B cell (primary cell): ENCODE data around the gene FSIP1. TPM values are rescaled to one million over a fixed set of nuclear protein-coding genes. Genes with fewer than 3 reads are reported as not detected.

Source experiments
- ATAC-seq: fragments of 200-7000 bp; cut with Tn5 transposase; one replicate; pipeline ENCODE4 v1.10.0; 2021; ENCODE audit warnings: low read depth, mild to moderate bottlenecking, moderate number of reproducible peaks, moderate library complexity
- CTCF ChIA-PET: fragments of 350-600 bp; sonication (Branson Sonifier 250); formaldehyde crosslinking; loops from one replicate; lab custom pipeline; 2021; ENCODE audit warnings: antibody characterized with exemption, inconsistent platforms; lab: Charles Lee
- POLR2A ChIA-PET: fragments of 350-600 bp; sonication (Branson Sonifier 250); formaldehyde crosslinking; loops from one replicate; lab custom pipeline; 2021; ENCODE audit warnings: antibody characterized with exemption; lab: Charles Lee
- DNase-seq: peaks from one replicate; pipeline ENCODE4 v3.0.0; 2013
- H2AFZ ChIP-seq: 2 replicates; pipeline ENCODE4 v1.6.1; 2012; ENCODE audit warnings: mild to moderate bottlenecking, low read depth, low read length; ENCODE audit not compliant: insufficient read depth, poor library complexity, severe bottlenecking
- H3K27ac ChIP-seq, 2 donors: 1 replicate in 1 of 2; 2 replicates in 1 of 2; pipeline ENCODE4 v1.5.1; 2012 to 2013; ENCODE audit warnings: low read length in 2 of 2, mild to moderate bottlenecking in 2 of 2, moderate library complexity in 1 of 2
- H3K27me3 ChIP-seq, 4 experiments: fragments of 200-600 bp in 1 of 4; sonication (generic) in 1 of 4; replicated peaks in 1 of 4; 1 replicate in 2 of 4; 2 replicates in 2 of 4; pipeline versions ENCODE4 v1.6.1 to v1.7.0; 2013 to 2016; ENCODE audit warnings: low read length in 3 of 4, mild to moderate bottlenecking in 2 of 4, mixed read lengths in 1 of 4, moderate library complexity in 1 of 4; ENCODE audit not compliant: insufficient read depth in 4 of 4, control insufficient read depth in 3 of 4; ENCODE audit errors: control extremely low read depth in 1 of 4
- H3K36me3 ChIP-seq, 2 experiments: replicated peaks in 1 of 2; 1 replicate in 1 of 2; 2 replicates in 1 of 2; pipeline versions ENCODE4 v1.6.1 to v1.7.1; 2013; ENCODE audit warnings: low read length in 1 of 2; ENCODE audit not compliant: insufficient read depth in 2 of 2, control insufficient read depth in 1 of 2; ENCODE audit errors: control extremely low read depth in 1 of 2, extremely low read depth in 1 of 2
- H3K4me1 ChIP-seq, 2 donors: fragments of 200-600 bp in 1 of 2; sonication (generic) in 1 of 2; 1 replicate in 1 of 2; 2 replicates in 1 of 2; pipeline versions ENCODE4 v1.5.1 to v1.6.1; 2013 to 2017; ENCODE audit warnings: low read length in 2 of 2; ENCODE audit not compliant: control insufficient read depth in 2 of 2, insufficient read depth in 2 of 2
- H3K4me2 ChIP-seq: replicated peaks from 2 replicates; pipeline ENCODE3; 2012; ENCODE audit warnings: mild to moderate bottlenecking, low read depth, low read length; ENCODE audit not compliant: poor library complexity, severe bottlenecking
- H3K4me3 ChIP-seq, 5 experiments: fragments of 200-600 bp in 1 of 5; sonication (generic) in 1 of 5; 1 replicate in 3 of 5; 2 replicates in 2 of 5; pipeline versions ENCODE4 v1.5.1 to v1.7.0; 2011 to 2016; ENCODE audit warnings: low read length in 4 of 5, mild to moderate bottlenecking in 4 of 5, low read depth in 2 of 5, control low read depth in 1 of 5, moderate library complexity in 1 of 5; ENCODE audit not compliant: insufficient read depth in 1 of 5; ENCODE audit errors: control extremely low read depth in 1 of 5, extremely low read depth in 1 of 5
- H3K79me2 ChIP-seq: fragments of 200-600 bp; sonication (generic); one replicate; pipeline ENCODE4 v1.6.0; 2016; ENCODE audit warnings: low read length; ENCODE audit not compliant: control insufficient read depth, insufficient read depth
- H3K9ac ChIP-seq: fragments of 200-600 bp; sonication (generic); 2 replicates; pipeline ENCODE4 v1.6.1; 2017; ENCODE audit warnings: mild to moderate bottlenecking, low read length, moderate library complexity
- H3K9me3 ChIP-seq, 3 donors: one replicate each; pipeline versions ENCODE4 v1.6.1 to v1.7.1; 2013; ENCODE audit warnings: low read length in 2 of 3; ENCODE audit not compliant: control insufficient read depth in 2 of 3, insufficient read depth in 1 of 3; ENCODE audit errors: control extremely low read depth in 1 of 3
- H4K20me1 ChIP-seq: 2 replicates; pipeline ENCODE4 v1.6.0; 2012; ENCODE audit warnings: mild to moderate bottlenecking, low read length; ENCODE audit not compliant: insufficient read depth, control insufficient read depth, poor library complexity, severe bottlenecking
- H3K27ac Mint-ChIP-seq: one replicate; pipeline ENCODE4 v1.8.0; 2021; ENCODE audit warnings: mixed read lengths
- H3K27me3 Mint-ChIP-seq: one replicate; pipeline ENCODE4 v1.8.0; 2021; ENCODE audit warnings: mixed read lengths
- H3K4me1 Mint-ChIP-seq: one replicate; pipeline ENCODE4 v1.8.0; 2021; ENCODE audit warnings: mixed read lengths
- H3K4me3 Mint-ChIP-seq: one replicate; pipeline ENCODE4 v1.8.0; 2021; ENCODE audit warnings: mixed read lengths
- H3K9me3 Mint-ChIP-seq: one replicate; pipeline ENCODE4 v1.8.0; 2022; ENCODE audit warnings: mixed read lengths; ENCODE audit not compliant: insufficient read depth
- CTCF ChIP-seq: fragments of 200-600 bp; IDR thresholded peaks from one replicate; pipeline ENCODE4 v1.8.0; 2022; ENCODE audit warnings: antibody characterized with exemption, mild to moderate bottlenecking
- EZH2 ChIP-seq: IDR thresholded peaks from 2 replicates; pipeline ENCODE4 v1.6.1; 2012; ENCODE audit warnings: borderline replicate concordance, low read depth, mild to moderate bottlenecking, moderate library complexity, low read length; ENCODE audit not compliant: insufficient read depth, poor library complexity, severe bottlenecking
- WGBS: methylation state at CpG from one replicate; pipeline ENCODE4 v1.1.5; 2013; ENCODE audit warnings: missing lambda C conversion rate; ENCODE audit not compliant: insufficient coverage; 5-methylcytosine and 5-hydroxymethylcytosine counted together
- intact Hi-C: fragments of 100-400 bp; cut with micrococcal nuclease; formaldehyde crosslinking; loops from one replicate; pipeline ENCODE4 v1.10.0; 2022
- polyA plus RNA-seq: library from polyadenylated mRNA; depleted of rRNA; stranded (reverse); fragments of >200 nt; gene quantifications from 2 replicates; pipeline ENCODE4 v1.2.3, GENCODE V29; 2012
- total RNA-seq, 2 donors: library from RNA; stranded (reverse); fragments of 120-200 nt in 1 of 2; gene quantifications; 1 replicate in 1 of 2; 2 replicates in 1 of 2; pipeline versions ENCODE4 v1.2.3 to v1.2.4, GENCODE V29; 2013 to 2022

Gene FSIP1
- total and polyA plus RNA-seq, 2 donors (not counting 1 experiment from before 2014, with no cell fraction given) = 0.19 to 0.49 TPM

GRCh38 chr15:39777496-39777895 is 5.1 kb downstream of the FSIP1 start:
- H3K4me3 Mint-ChIP-seq = no peak overlapping the region
- intact Hi-C loops = no loop called here
- POLR2A ChIA-PET = no interaction called here
- H3K27me3 ChIP-seq = peaks cover 0 to 5% (median 2%) of the 10 kb centered on the region in 4 experiments
- H3K79me2 ChIP-seq = no peaks in the 10 kb centered on the region
- H3K4me3 ChIP-seq = no peak overlapping the region
- no peak for DNase-seq
- H3K9ac ChIP-seq = no peak overlapping the region
- no peak for ATAC-seq
- peaks cover 19% of the 10 kb centered on the region for H3K4me1 Mint-ChIP-seq
- H3K27ac Mint-ChIP-seq = no peak overlapping the region
- no peaks in the 10 kb centered on the region for H3K9me3 ChIP-seq
- H3K4me1 ChIP-seq = peaks cover 11 to 20% of the 10 kb centered on the region in 2 donors
- TF ChIP-seq EZH2 (no peak), CTCF (no peak)
- H3K9me3 Mint-ChIP-seq = no peaks in the 10 kb centered on the region
- no peaks in the 10 kb centered on the region for H4K20me1 ChIP-seq
- H3K4me2 ChIP-seq = no peak overlapping the region
- CTCF ChIA-PET = interaction anchor here (1.4 kb wide), 1 partner anchor 20 kb away, joined by 4 read pairs; no protein-coding TSS in a partner anchor
- no peak overlapping the region for H3K27ac ChIP-seq
- WGBS = 73% methylated on average over 4 of the region's 4 CpGs
- H3K27me3 Mint-ChIP-seq = peaks cover 20% of the 10 kb centered on the region
- no peaks in the 10 kb centered on the region for H3K36me3 ChIP-seq
- no peak overlapping the region for H2AFZ ChIP-seq

GRCh38 chr15:39776068-39776467 is 6.6 kb downstream of the FSIP1 start:
- intact Hi-C loops = no loop called here
- Histone ChIP-seq H2AFZ (no peak overlapping the region), H3K27ac (no peak overlapping the region), H3K4me3 (no peak overlapping the region), H4K20me1 (no peaks in the 10 kb centered on the region), H3K4me1 (peaks cover 6 to 13% of the 10 kb centered on the region in 2 donors), H3K4me2 (no peak overlapping the region), H3K79me2 (no peaks in the 10 kb centered on the region), H3K9me3 (no peaks in the 10 kb centered on the region), H3K36me3 (no peaks in the 10 kb centered on the region), H3K27me3 (peaks cover 0 to 5% (median 2%) of the 10 kb centered on the region in 4 experiments), H3K9ac (no peak overlapping the region)
- no peak overlapping the region for H3K4me3 Mint-ChIP-seq
- ATAC-seq (no peak), DNase-seq (no peak)
- no peak overlapping the region for H3K27ac Mint-ChIP-seq
- ChIA-PET POLR2A (no interaction called here), CTCF (no interaction called here)
- peaks cover 20% of the 10 kb centered on the region for H3K27me3 Mint-ChIP-seq
- H3K9me3 Mint-ChIP-seq = no peaks in the 10 kb centered on the region
- no peak for TF ChIP-seq CTCF
- TF ChIP-seq EZH2 = no peak
- peaks cover 10% of the 10 kb centered on the region for H3K4me1 Mint-ChIP-seq
- no CpG with 5 or more reads among the region's 4 CpGs for WGBS
